NB4 (cell line): ENCODE results near the gene SLCO3A1.

Experiments used
- DNase-seq: peaks from one replicate; pipeline ENCODE4 v3.0.0; 2010; ENCODE audit warnings: low read depth
- H3K4me3 ChIP-seq: one replicate; pipeline ENCODE4 v1.5.1; 2011; ENCODE audit warnings: mild to moderate bottlenecking, low read depth, low read length, moderate library complexity
- CTCF ChIP-seq: IDR thresholded peaks from one replicate; pipeline ENCODE4 v1.5.1; 2012; ENCODE audit warnings: low read depth, low read length
- MAX ChIP-seq: IDR thresholded peaks from 2 replicates; pipeline ENCODE4 v1.6.1; 2011; ENCODE audit warnings: low read depth, low read length
- MYC ChIP-seq: IDR thresholded peaks from 2 replicates; pipeline ENCODE4 v1.6.1; 2011; ENCODE audit warnings: low read depth, low read length
- POLR2A ChIP-seq: IDR thresholded peaks from 2 replicates; pipeline ENCODE4 v1.6.1; 2011; ENCODE audit warnings: mild to moderate bottlenecking; ENCODE audit not compliant: insufficient read length; ENCODE audit errors: extremely low read depth

SLCO3A1 gene

DNA sequence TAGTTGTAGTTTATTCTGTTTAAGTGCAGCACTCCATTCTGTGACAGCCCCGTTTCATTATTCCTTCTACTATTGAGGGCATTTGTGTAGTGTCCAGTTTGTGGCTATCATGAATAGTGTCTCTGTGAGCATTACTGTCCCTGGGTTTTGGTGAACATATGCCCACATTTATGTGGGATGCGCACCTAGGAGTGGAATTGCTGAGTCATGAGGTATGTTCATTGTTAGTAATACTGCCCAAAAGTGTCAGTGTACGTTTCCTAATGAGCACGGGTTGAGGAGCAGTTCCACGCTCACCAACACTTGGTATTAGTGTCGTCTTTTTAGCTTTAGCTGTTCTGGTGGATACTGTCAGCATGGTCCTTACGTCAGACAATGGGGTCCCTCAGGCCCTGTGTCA lies 131.8 kb downstream of the SLCO3A1 start:
- TF ChIP-seq MYC (no peak), CTCF (no peak), MAX (no peak), POLR2A (no peak)
- no peak for DNase-seq
- no peak overlapping the region for H3K4me3 ChIP-seq

- DNase-seq = peak; percentile 44
- H3K4me3 ChIP-seq = no peak overlapping the region
- TF ChIP-seq MAX (no peak), MYC (no peak), CTCF (no peak), POLR2A (no peak)
Observed at GRCh38 chr15:91988071-91988470, 134.6 kb downstream of the SLCO3A1 start.

- H3K4me3 ChIP-seq = no peak overlapping the region
- no peak for TF ChIP-seq MAX
- no peak for TF ChIP-seq CTCF
- TF ChIP-seq MYC = no peak
- no peak for TF ChIP-seq POLR2A
- no peak for DNase-seq
Observed at GRCh38 chr15:91988655-91989054, 135.1 kb downstream of the SLCO3A1 start.

DNA sequence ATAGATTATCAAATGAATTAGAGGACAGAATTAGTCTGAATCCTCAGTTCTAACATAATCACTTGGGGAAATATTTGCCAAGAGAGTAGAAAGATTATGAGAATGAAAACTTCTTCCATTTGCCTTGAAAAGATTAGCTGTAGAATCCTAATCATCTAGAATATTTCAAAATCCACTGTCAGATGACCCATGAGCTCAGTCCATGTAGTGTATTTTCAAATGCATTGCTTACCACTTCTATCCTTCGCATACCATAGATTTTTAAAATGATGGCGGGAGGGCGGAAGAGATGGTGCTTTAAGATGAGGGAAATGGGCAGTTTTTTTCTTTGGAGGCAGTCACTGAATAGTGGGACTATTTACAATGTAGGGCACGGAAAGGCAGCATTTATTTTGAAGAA lies 136.3 kb downstream of the SLCO3A1 start:
- H3K4me3 ChIP-seq = no peak overlapping the region
- TF ChIP-seq POLR2A (no peak), MYC (no peak), MAX (no peak), CTCF (no peak)
- no peak for DNase-seq

DNA sequence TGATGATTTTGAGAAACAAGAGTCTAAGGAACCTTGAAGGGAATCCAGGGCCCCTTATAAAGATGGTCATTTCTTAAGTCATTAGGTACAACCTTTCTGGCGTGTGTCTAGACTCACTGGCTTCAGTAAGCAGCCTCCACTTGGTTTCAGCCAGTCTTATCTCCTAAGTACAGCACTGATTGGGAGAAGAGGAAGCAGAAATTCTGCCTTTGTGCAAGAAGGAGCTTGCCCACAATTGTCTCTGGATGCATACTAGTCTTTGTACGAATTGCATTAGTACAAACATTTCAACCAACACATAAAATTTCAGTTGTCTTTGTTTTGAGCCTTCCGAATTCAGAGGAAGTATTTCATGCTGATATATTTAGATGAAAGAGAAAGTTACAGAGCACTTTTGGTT lies 139.4 kb downstream of the SLCO3A1 start:
- TF ChIP-seq MAX (no peak), MYC (no peak), POLR2A (no peak), CTCF (no peak)
- DNase-seq = no peak
- H3K4me3 ChIP-seq = no peak overlapping the region

GRCh38 chr15:91995146-91995545 lies 141.6 kb downstream of the SLCO3A1 start:
- no peak overlapping the region for H3K4me3 ChIP-seq
- DNase-seq = no peak
- TF ChIP-seq POLR2A (no peak), CTCF (no peak), MAX (no peak), MYC (no peak)
